Measurements from ENCODE around the gene PSG6. TPM values are rescaled to one million over a fixed set of nuclear protein-coding genes. Genes with fewer than 3 reads are reported as not detected.
A peak's percentile ranks its signal among the peaks of the same experiment; 100 is the strongest.
"Not testable (repeated sequence)": the region's sequence is repeated elsewhere in the genome, so short reads cannot be mapped to it uniquely, and the experiment has no call there.

The PSG6 gene
- polyA plus RNA-seq, 3 donors = not detected

- H3K27me3 ChIP-seq (ENCODE audit: control insufficient read depth in 2 of 2, insufficient read depth in 2 of 2, low read length in 2 of 2); H3K27ac ChIP-seq (ENCODE audit: low read depth in 1 of 2, low read length in 2 of 2); H3K9me3 ChIP-seq (replicated peaks in 1 of 2; ENCODE audit: control insufficient read depth in 1 of 2, insufficient read depth in 1 of 2, low read length in 2 of 2); H3K27ac Mint-ChIP-seq; intact Hi-C loops (cut with micrococcal nuclease); H3K36me3 ChIP-seq (replicated peaks in 1 of 2; ENCODE audit: control insufficient read depth in 1 of 2, insufficient read depth in 2 of 2, low read length in 2 of 2); H4K20me1 ChIP-seq (ENCODE audit: insufficient read depth, low read length); H3K4me1 ChIP-seq (ENCODE audit: control insufficient read depth in 1 of 2, insufficient read depth in 2 of 2, low read length in 2 of 2); DNase-seq; H3K9ac ChIP-seq (ENCODE audit: insufficient read depth, low read length, poor library complexity, severe bottlenecking); H3K4me2 ChIP-seq (replicated peaks; ENCODE audit: extremely low read depth, low read length, poor library complexity, severe bottlenecking); H3K9me3 Mint-ChIP-seq; H3K79me2 ChIP-seq (ENCODE audit: insufficient read depth, low read length); H2AFZ ChIP-seq (ENCODE audit: insufficient read depth, low read depth, low read length, poor library complexity, severe bottlenecking); H3K4me3 ChIP-seq (replicated peaks in 1 of 3; ENCODE audit: low read depth in 2 of 3, low read length in 3 of 3); H3K4me3 Mint-ChIP-seq; H3K4me1 Mint-ChIP-seq; H3K36me3 Mint-ChIP-seq: not testable (repeated sequence)
- H3K27me3 Mint-ChIP-seq (ENCODE audit: low read depth in 3 of 3) = peaks cover 2 to 12% (median 2%) of the 10 kb centered on the region in 3 donors
- 50% methylated on average over 1 of the region's 3 CpGs for WGBS (ENCODE audit: insufficient coverage)
Measured at GRCh38 chr19:42933412-42933811, 15.7 kb upstream of the PSG6 start.

GRCh38 chr19:42932485-42933101 lies 14.9 kb upstream of the PSG6 start:
- intact Hi-C loops (cut with micrococcal nuclease); H3K9me3 ChIP-seq (replicated peaks in 1 of 2; ENCODE audit: control insufficient read depth in 1 of 2, insufficient read depth in 1 of 2, low read length in 2 of 2); H3K27me3 ChIP-seq (ENCODE audit: control insufficient read depth in 2 of 2, insufficient read depth in 2 of 2, low read length in 2 of 2); H3K9ac ChIP-seq (ENCODE audit: insufficient read depth, low read length, poor library complexity, severe bottlenecking); H3K36me3 Mint-ChIP-seq; H3K4me1 ChIP-seq (ENCODE audit: control insufficient read depth in 1 of 2, insufficient read depth in 2 of 2, low read length in 2 of 2); H2AFZ ChIP-seq (ENCODE audit: insufficient read depth, low read depth, low read length, poor library complexity, severe bottlenecking); H4K20me1 ChIP-seq (ENCODE audit: insufficient read depth, low read length); H3K79me2 ChIP-seq (ENCODE audit: insufficient read depth, low read length); DNase-seq; H3K4me3 Mint-ChIP-seq; H3K4me3 ChIP-seq (replicated peaks in 1 of 3; ENCODE audit: low read depth in 2 of 3, low read length in 3 of 3); H3K27ac Mint-ChIP-seq; H3K4me1 Mint-ChIP-seq; H3K27ac ChIP-seq (ENCODE audit: low read depth in 1 of 2, low read length in 2 of 2); H3K4me2 ChIP-seq (replicated peaks; ENCODE audit: extremely low read depth, low read length, poor library complexity, severe bottlenecking); H3K36me3 ChIP-seq (replicated peaks in 1 of 2; ENCODE audit: control insufficient read depth in 1 of 2, insufficient read depth in 2 of 2, low read length in 2 of 2); H3K9me3 Mint-ChIP-seq: not testable (repeated sequence)
- peaks cover 2 to 12% (median 2%) of the 10 kb centered on the region in 3 donors for H3K27me3 Mint-ChIP-seq (ENCODE audit: low read depth in 3 of 3)
- 93% methylated on average over 3 of the region's 5 CpGs for WGBS (ENCODE audit: insufficient coverage)

DNA sequence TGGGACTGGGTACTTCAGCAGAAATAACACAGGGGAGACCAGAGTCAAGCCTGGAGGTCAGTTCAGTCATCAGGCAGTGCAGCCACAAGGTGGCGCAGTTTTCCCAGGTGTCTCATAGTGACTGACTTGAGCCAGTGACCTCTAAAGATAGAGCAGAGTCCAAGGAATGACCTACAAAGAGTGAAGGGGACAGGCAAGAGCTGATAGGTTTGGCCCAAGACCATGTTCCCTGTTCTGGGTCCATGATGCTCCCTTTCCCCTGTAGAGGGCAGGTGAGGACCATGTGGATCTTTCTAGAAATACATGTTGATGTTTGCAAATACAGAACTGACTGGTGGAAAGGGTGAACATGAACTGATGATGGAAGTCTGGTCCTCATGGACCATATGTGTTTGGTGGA lies 12.5 kb upstream of the PSG6 start:
- intact Hi-C loops (cut with micrococcal nuclease); H3K27ac ChIP-seq (ENCODE audit: low read depth in 1 of 2, low read length in 2 of 2); H3K27me3 Mint-ChIP-seq (ENCODE audit: low read depth in 3 of 3); H3K4me2 ChIP-seq (replicated peaks; ENCODE audit: extremely low read depth, low read length, poor library complexity, severe bottlenecking); H4K20me1 ChIP-seq (ENCODE audit: insufficient read depth, low read length); H3K36me3 Mint-ChIP-seq; DNase-seq; H3K79me2 ChIP-seq (ENCODE audit: insufficient read depth, low read length); H3K9ac ChIP-seq (ENCODE audit: insufficient read depth, low read length, poor library complexity, severe bottlenecking); H3K4me1 Mint-ChIP-seq; H2AFZ ChIP-seq (ENCODE audit: insufficient read depth, low read depth, low read length, poor library complexity, severe bottlenecking); H3K36me3 ChIP-seq (replicated peaks in 1 of 2; ENCODE audit: control insufficient read depth in 1 of 2, insufficient read depth in 2 of 2, low read length in 2 of 2); H3K27me3 ChIP-seq (ENCODE audit: control insufficient read depth in 2 of 2, insufficient read depth in 2 of 2, low read length in 2 of 2); H3K9me3 Mint-ChIP-seq; H3K4me3 ChIP-seq (replicated peaks in 1 of 3; ENCODE audit: low read depth in 2 of 3, low read length in 3 of 3); H3K9me3 ChIP-seq (replicated peaks in 1 of 2; ENCODE audit: control insufficient read depth in 1 of 2, insufficient read depth in 1 of 2, low read length in 2 of 2); H3K4me3 Mint-ChIP-seq; H3K4me1 ChIP-seq (ENCODE audit: control insufficient read depth in 1 of 2, insufficient read depth in 2 of 2, low read length in 2 of 2); H3K27ac Mint-ChIP-seq: not testable (repeated sequence)
- peak; percentile 54 for TF ChIP-seq CTCF (IDR thresholded peaks at IDR 0.05)
- no CpG with 5 or more reads among the region's 1 CpG for WGBS (ENCODE audit: insufficient coverage)
